ENCODE results near the gene LMCD1. TPM values are rescaled to one million over a fixed set of nuclear protein-coding genes. Genes with fewer than 3 reads are reported as not detected.

LMCD1 gene
- total RNA-seq, 2 experiments from 2014 or later = 0.36 to 0.55 TPM

GRCh38 chr3:8556473-8556869 is 54.8 kb downstream of the LMCD1 start:
- Mint-ChIP-seq H3K9me3 (no peaks in the 10 kb centered on the region), H3K4me1 (ENCODE audit: low read depth) (no peaks in the 10 kb centered on the region), H3K36me3 (ENCODE audit: low read depth) (no peaks in the 10 kb centered on the region), H3K27ac (no peak overlapping the region), H3K4me3 (no peak overlapping the region), H3K27me3 (peaks cover under 1% of the 10 kb centered on the region)
- intact Hi-C loops (cut with DNase I, micrococcal nuclease) = no loop called here
- Histone ChIP-seq H3K4me3 (ENCODE audit: low read length) (no peak overlapping the region), H3K36me3 (ENCODE audit: insufficient read depth, low read length) (no peaks in the 10 kb centered on the region), H3K9me3 (ENCODE audit: control insufficient read depth in 1 of 2, insufficient read depth in 1 of 2, low read length in 2 of 2) (no peaks in the 10 kb centered on the region), H3K4me1 (ENCODE audit: insufficient read depth, low read length) (no peaks in the 10 kb centered on the region), H3K27ac (ENCODE audit: low read depth in 1 of 2, low read length in 2 of 2) (no peak overlapping the region), H3K27me3 (ENCODE audit: control insufficient read depth in 1 of 2, insufficient read depth in 2 of 2, low read length in 2 of 2) (no peaks in the 10 kb centered on the region)
- CTCF ChIA-PET = no interaction called here
- no peak for TF ChIP-seq CTCF (IDR thresholded peaks at IDR 0.05)
- ATAC-seq (ENCODE audit: poor library complexity) (no peak), DNase-seq (no peak)
- POLR2A ChIA-PET = no interaction called here

GRCh38 chr3:8557298-8557697 is 55.7 kb downstream of the LMCD1 start:
- CTCF ChIA-PET = no interaction called here

GRCh38 chr3:8558645-8559044 is 57.0 kb downstream of the LMCD1 start:
- no peak for ATAC-seq (ENCODE audit: poor library complexity)
- Mint-ChIP-seq H3K27me3 (peaks cover 4% of the 10 kb centered on the region), H3K4me3 (no peak overlapping the region), H3K9me3 (no peaks in the 10 kb centered on the region), H3K36me3 (ENCODE audit: low read depth) (no peaks in the 10 kb centered on the region), H3K4me1 (ENCODE audit: low read depth) (no peaks in the 10 kb centered on the region), H3K27ac (no peak overlapping the region)
- no peak for DNase-seq
- Histone ChIP-seq H3K27ac (ENCODE audit: low read depth in 1 of 2, low read length in 2 of 2) (no peak overlapping the region), H3K36me3 (ENCODE audit: insufficient read depth, low read length) (no peaks in the 10 kb centered on the region), H3K4me3 (ENCODE audit: low read length) (no peak overlapping the region), H3K27me3 (ENCODE audit: control insufficient read depth in 1 of 2, insufficient read depth in 2 of 2, low read length in 2 of 2) (no peaks in the 10 kb centered on the region), H3K9me3 (ENCODE audit: control insufficient read depth in 1 of 2, insufficient read depth in 1 of 2, low read length in 2 of 2) (no peaks in the 10 kb centered on the region), H3K4me1 (ENCODE audit: insufficient read depth, low read length) (no peaks in the 10 kb centered on the region)
- TF ChIP-seq CTCF (IDR thresholded peaks at IDR 0.05) = no peak
- CTCF ChIA-PET = no interaction called here
- POLR2A ChIA-PET = no interaction called here
- intact Hi-C loops (cut with DNase I, micrococcal nuclease) = no loop called here

More at GRCh38 chr3:8557298-8557697, 55.7 kb downstream of the LMCD1 start:
- Histone ChIP-seq H3K27me3 (ENCODE audit: control insufficient read depth in 1 of 2, insufficient read depth in 2 of 2, low read length in 2 of 2) (no peaks in the 10 kb centered on the region), H3K4me1 (ENCODE audit: insufficient read depth, low read length) (no peaks in the 10 kb centered on the region), H3K36me3 (ENCODE audit: insufficient read depth, low read length) (no peaks in the 10 kb centered on the region), H3K4me3 (ENCODE audit: low read length) (no peak overlapping the region), H3K9me3 (ENCODE audit: control insufficient read depth in 1 of 2, insufficient read depth in 1 of 2, low read length in 2 of 2) (no peaks in the 10 kb centered on the region), H3K27ac (ENCODE audit: low read depth in 1 of 2, low read length in 2 of 2) (no peak overlapping the region)
- Mint-ChIP-seq H3K4me3 (no peak overlapping the region), H3K27me3 (peaks cover 4% of the 10 kb centered on the region), H3K36me3 (ENCODE audit: low read depth) (no peaks in the 10 kb centered on the region), H3K27ac (no peak overlapping the region), H3K4me1 (ENCODE audit: low read depth) (no peaks in the 10 kb centered on the region), H3K9me3 (no peaks in the 10 kb centered on the region)
- POLR2A ChIA-PET = no interaction called here
- TF ChIP-seq CTCF (IDR thresholded peaks at IDR 0.05) = no peak
- ATAC-seq (ENCODE audit: poor library complexity) (no peak), DNase-seq (no peak)
- intact Hi-C loops (cut with DNase I, micrococcal nuclease) = no loop called here
